AG04450 (cell line): Measurements from ENCODE around the gene PROSER2. TPM values are rescaled to one million over a fixed set of nuclear protein-coding genes. Genes with fewer than 3 reads are reported as not detected.
A peak's percentile ranks its signal among the peaks of the same experiment; 100 is the strongest.

Experiments
- CTCF ChIA-PET: fragments of 300-600, 350-600 bp; formaldehyde crosslinking; extraction: SDS; loops from one replicate; lab custom pipeline; 2022; ENCODE audit warnings: antibody characterized with exemption, inconsistent platforms; lab: Charles Lee
- POLR2A ChIA-PET: fragments of 350-600 bp; formaldehyde crosslinking; extraction: SDS; loops from one replicate; lab custom pipeline; 2021; ENCODE audit warnings: antibody characterized with exemption, inconsistent platforms; lab: Yijun Ruan, JAX
- DNase-seq: peaks from one replicate; pipeline ENCODE4 v3.0.0-alpha.2; 2011; ENCODE audit warnings: low read depth, low spot score
- H3K27ac ChIP-seq: one replicate; pipeline ENCODE4 v1.5.1; 2012; ENCODE audit warnings: low read depth, low read length, control low read depth
- H3K27me3 ChIP-seq: one replicate; pipeline ENCODE4 v1.6.0; 2012; ENCODE audit warnings: low read length; ENCODE audit not compliant: control insufficient read depth, insufficient read depth
- H3K4me3 ChIP-seq: 2 replicates; pipeline ENCODE4 v1.5.1; 2011; ENCODE audit warnings: mild to moderate bottlenecking, low read depth, low read length, control low read depth
- H3K9me3 ChIP-seq: 2 replicates; pipeline ENCODE4 v1.5.1; 2012; ENCODE audit warnings: low read length; ENCODE audit not compliant: control insufficient read depth, insufficient read depth
- polyA plus RNA-seq: library from polyadenylated mRNA; depleted of rRNA; stranded (reverse); fragments of >200 nt; gene quantifications from 2 replicates; pipeline ENCODE4 v1.2.3, GENCODE V29; 2011
- TF ChIP-seq, protein P1 (sequence below): IDR thresholded peaks from 2 replicates; pipeline ENCODE4 v1.5.1; 2011; ENCODE audit warnings: low read depth, low read length, control low read depth, inconsistent platforms

PROSER2 gene
- polyA plus RNA-seq, 1 experiment, result 0.53 TPM

GRCh38 chr10:11895108-11895466, 71.9 kb downstream of the PROSER2 start:
- H3K9me3 ChIP-seq, result peaks cover 9% of the 10 kb centered on the region; the same call in 1 of the 2 replicates
- no peak overlapping the region for H3K4me3 ChIP-seq
- ChIA-PET CTCF (no interaction called here), POLR2A (no interaction called here)
- H3K27ac ChIP-seq, result no peak overlapping the region
- TF ChIP-seq, protein P1, sequence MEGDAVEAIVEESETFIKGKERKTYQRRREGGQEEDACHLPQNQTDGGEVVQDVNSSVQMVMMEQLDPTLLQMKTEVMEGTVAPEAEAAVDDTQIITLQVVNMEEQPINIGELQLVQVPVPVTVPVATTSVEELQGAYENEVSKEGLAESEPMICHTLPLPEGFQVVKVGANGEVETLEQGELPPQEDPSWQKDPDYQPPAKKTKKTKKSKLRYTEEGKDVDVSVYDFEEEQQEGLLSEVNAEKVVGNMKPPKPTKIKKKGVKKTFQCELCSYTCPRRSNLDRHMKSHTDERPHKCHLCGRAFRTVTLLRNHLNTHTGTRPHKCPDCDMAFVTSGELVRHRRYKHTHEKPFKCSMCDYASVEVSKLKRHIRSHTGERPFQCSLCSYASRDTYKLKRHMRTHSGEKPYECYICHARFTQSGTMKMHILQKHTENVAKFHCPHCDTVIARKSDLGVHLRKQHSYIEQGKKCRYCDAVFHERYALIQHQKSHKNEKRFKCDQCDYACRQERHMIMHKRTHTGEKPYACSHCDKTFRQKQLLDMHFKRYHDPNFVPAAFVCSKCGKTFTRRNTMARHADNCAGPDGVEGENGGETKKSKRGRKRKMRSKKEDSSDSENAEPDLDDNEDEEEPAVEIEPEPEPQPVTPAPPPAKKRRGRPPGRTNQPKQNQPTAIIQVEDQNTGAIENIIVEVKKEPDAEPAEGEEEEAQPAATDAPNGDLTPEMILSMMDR, result no peak
- H3K27me3 ChIP-seq, result no peaks in the 10 kb centered on the region
- DNase-seq, result no peak

DNA sequence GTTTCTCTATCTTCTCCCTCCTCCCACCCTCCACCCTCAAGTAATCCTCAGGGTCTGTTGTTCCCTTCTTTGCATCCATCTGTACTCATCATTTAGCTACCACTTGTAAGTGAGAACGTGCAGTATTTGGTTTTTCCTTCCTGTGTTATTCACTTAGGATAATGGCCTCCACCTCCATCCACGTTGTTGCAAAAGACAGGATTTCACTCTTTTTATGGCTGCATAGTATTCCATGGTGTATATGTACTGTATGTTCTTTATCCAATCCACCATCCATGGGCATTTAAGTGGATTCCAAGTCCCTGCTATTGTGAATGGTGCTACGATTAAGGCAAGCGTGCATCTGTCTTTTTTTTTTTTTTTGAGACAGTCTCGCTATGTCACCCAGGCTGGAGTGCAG, 72.4 kb downstream of the PROSER2 start:
- Histone ChIP-seq H3K4me3 (no peak overlapping the region), H3K9me3 (peaks cover 9% of the 10 kb centered on the region; the same call in 1 of the 2 replicates), H3K27ac (no peak overlapping the region), H3K27me3 (no peaks in the 10 kb centered on the region)
- POLR2A ChIA-PET, result no interaction called here
- DNase-seq, result no peak
- TF ChIP-seq, protein P1, result no peak
- CTCF ChIA-PET, result no interaction called here

GRCh38 chr10:11896549-11897200, 73.5 kb downstream of the PROSER2 start:
- no peak overlapping the region for H3K27ac ChIP-seq
- TF ChIP-seq, protein P1, result no peak
- ChIA-PET POLR2A (no interaction called here), CTCF (no interaction called here)
- H3K27me3 ChIP-seq, result no peaks in the 10 kb centered on the region
- no peak overlapping the region for H3K4me3 ChIP-seq
- peaks cover 9% of the 10 kb centered on the region; the same call in 1 of the 2 replicates for H3K9me3 ChIP-seq
- DNase-seq, result no peak

DNA sequence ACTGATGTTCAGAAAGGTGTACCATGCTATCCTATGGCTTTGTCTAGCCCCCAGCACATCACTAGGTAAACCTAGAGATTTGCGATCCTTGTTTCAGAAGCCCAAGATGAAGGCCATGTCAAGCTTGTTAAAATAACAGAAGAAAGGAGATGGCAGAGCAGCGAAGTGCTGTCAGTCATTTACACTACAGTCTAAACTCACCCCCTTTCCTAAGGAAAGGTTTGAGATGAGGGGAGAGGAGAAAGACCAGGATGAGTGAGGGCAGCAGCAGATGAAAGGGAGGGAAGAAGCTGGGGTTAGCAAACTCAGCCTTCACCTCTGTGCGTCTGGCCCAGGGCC, 74.8 kb downstream of the PROSER2 start:
- POLR2A ChIA-PET, result no interaction called here
- no peak overlapping the region for H3K4me3 ChIP-seq
- TF ChIP-seq, protein P1, result no peak
- H3K27me3 ChIP-seq, result peaks cover 2% of the 10 kb centered on the region
- H3K27ac ChIP-seq, result no peak overlapping the region
- CTCF ChIA-PET, result no interaction called here
- peaks cover 9% of the 10 kb centered on the region; the same call in 1 of the 2 replicates for H3K9me3 ChIP-seq
- no peak for DNase-seq

DNA sequence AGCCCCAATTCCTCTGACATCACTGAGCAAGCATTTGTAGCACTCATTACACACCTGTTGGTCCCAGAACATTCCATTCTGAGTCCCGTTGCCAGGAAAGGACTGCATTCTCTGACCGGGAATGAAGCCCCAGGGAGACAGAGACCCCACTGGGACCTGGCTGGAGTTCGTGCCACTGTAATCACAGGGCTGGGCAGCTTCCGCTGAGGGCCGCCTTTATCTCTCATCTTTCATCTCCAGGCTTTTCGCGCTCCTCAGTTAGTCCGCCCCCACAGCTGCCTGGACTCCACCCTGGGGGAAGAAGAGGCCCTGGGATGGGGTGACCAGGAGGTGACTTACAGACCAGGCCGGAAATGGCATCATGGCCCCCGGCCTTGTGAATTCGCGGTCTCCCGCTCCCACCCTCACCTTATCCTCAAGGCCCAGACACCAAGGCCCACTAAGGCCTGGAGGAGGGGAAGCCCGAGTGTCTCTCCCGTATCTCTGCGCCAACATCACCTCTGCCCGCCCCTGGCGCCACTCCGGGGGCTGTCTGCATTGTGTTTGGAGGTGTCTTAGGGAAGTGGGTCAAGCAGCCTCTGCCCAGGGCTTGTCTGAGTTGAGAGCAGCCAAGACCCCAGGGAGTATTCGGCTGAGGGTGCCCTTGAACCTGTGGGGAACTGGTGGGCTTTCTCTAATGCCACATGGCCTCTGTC, 75.4 kb downstream of the PROSER2 start:
- ChIA-PET CTCF (no interaction called here), POLR2A (no interaction called here)
- H3K27me3 ChIP-seq, result peaks cover 2% of the 10 kb centered on the region

More for the DNA sequence above, 75.4 kb downstream of the PROSER2 start:
- H3K27ac ChIP-seq, result no peak overlapping the region
- no peak overlapping the region for H3K4me3 ChIP-seq
- H3K9me3 ChIP-seq, result peaks cover 9% of the 10 kb centered on the region; the same call in 1 of the 2 replicates
- TF ChIP-seq, protein P1, result no peak
- DNase-seq, result peak; percentile 7
